Right cardiac atrium (tissue), 5 donors: Measurements from ENCODE around the gene ACTR2. TPM values are rescaled to one million over a fixed set of nuclear protein-coding genes. Genes with fewer than 3 reads are reported as not detected.
"Not testable (repeated sequence)": the region's sequence is repeated elsewhere in the genome, so short reads cannot be mapped to it uniquely, and the experiment has no call there.

ENCODE experiments used
- ATAC-seq, 2 donors: fragments of 200-7000 bp; cut with Tn5 transposase; one replicate each; pipeline versions ENCODE4 v1.8.0 to v1.9.1; 2020; ENCODE audit warnings: moderate library complexity in 2 of 2, mild to moderate bottlenecking in 1 of 2
- DNase-seq, 3 donors: peaks; one replicate each; pipeline ENCODE4 v3.0.0-alpha.2; 2020
- H3K27ac ChIP-seq: one replicate; pipeline ENCODE4 v1.5.1; 2013; ENCODE audit warnings: mild to moderate bottlenecking, low read length, control low read depth, moderate library complexity
- H3K27me3 ChIP-seq: one replicate; pipeline ENCODE4 v1.6.1; 2013; ENCODE audit not compliant: control insufficient read depth, insufficient read depth
- H3K4me1 ChIP-seq: one replicate; pipeline ENCODE4 v1.6.1; 2013; ENCODE audit warnings: low read length; ENCODE audit not compliant: control insufficient read depth, insufficient read depth
- H3K4me3 ChIP-seq: one replicate; pipeline ENCODE4 v1.5.1; 2013; ENCODE audit warnings: low read length, control low read depth
- H3K9me3 ChIP-seq: one replicate; pipeline ENCODE4 v1.6.1; 2013; ENCODE audit warnings: low read length; ENCODE audit not compliant: control insufficient read depth
- WGBS: extraction: QIAGEN DNeasy Blood & Tissue Kit; methylation state at CpG from one replicate; pipeline ENCODE4 v1.1.7; 2013; 5-methylcytosine and 5-hydroxymethylcytosine counted together
- intact Hi-C, 4 donors: fragments of 100-400 bp; cut with DNase I; formaldehyde crosslinking; loops; one replicate each; pipeline versions ENCODE4 v1.11.0 to v1.14.0; 2022 to 2023
- polyA plus RNA-seq: library from polyadenylated mRNA; stranded (reverse); fragments of 200-250 nt; gene quantifications from one replicate; pipeline ENCODE4 v1.2.3, GENCODE V29; 2013
- total RNA-seq, 4 donors: library from RNA; stranded (reverse); fragmentation: NEBNext Ultra II Directional; extraction: Animal tissue kit (Norgen Biotek cat#: 25700); gene quantifications; one replicate each; pipeline ENCODE4 v1.2.1, GENCODE V29; 2021
- donor health status: healthy with polysubstance abuse.
- donor health status: DM: no; HTN: yes; CAD: no.
- donor health status: DM: no; HTN: no; CAD: no.
- donor health status: DM: no; HTN: yes; CAD: no; lungs with severe emphysema.
- donor health status: DM: yes; HTN: yes; CAD: no.

Gene ACTR2
- total and polyA plus RNA-seq, 5 donors = 41.8 to 133 (median 112) TPM

- no peaks in the 10 kb centered on the region for H3K27me3 ChIP-seq
- H3K4me1 ChIP-seq = no peaks in the 10 kb centered on the region
- peak overlapping the region; percentile 96 for H3K27ac ChIP-seq
- intact Hi-C loops = no loop called here
- H3K9me3 ChIP-seq = no peaks in the 10 kb centered on the region
- H3K4me3 ChIP-seq = peak overlapping the region; percentile 95
- DNase-seq (peak in 1 of 3 donors; percentile 33), ATAC-seq (peak; percentile 53 to 58)
- WGBS = under 1% methylated on average over 16 of the region's 16 CpGs
Observed at GRCh38 chr2:65228263-65228750, 676 bp downstream of the ACTR2 start.

GRCh38 chr2:65231121-65231520 lies 3.5 kb downstream of the ACTR2 start:
- H3K4me3 ChIP-seq = no peak overlapping the region
- peaks cover 2% of the 10 kb centered on the region for H3K4me1 ChIP-seq
- H3K27ac ChIP-seq = no peak overlapping the region
- ATAC-seq (no peak), DNase-seq (no peak)
- 89% methylated on average over 1 of the region's 1 CpG for WGBS
- no peaks in the 10 kb centered on the region for H3K27me3 ChIP-seq
- H3K9me3 ChIP-seq = no peaks in the 10 kb centered on the region
- intact Hi-C loops = no loop called here

DNA sequence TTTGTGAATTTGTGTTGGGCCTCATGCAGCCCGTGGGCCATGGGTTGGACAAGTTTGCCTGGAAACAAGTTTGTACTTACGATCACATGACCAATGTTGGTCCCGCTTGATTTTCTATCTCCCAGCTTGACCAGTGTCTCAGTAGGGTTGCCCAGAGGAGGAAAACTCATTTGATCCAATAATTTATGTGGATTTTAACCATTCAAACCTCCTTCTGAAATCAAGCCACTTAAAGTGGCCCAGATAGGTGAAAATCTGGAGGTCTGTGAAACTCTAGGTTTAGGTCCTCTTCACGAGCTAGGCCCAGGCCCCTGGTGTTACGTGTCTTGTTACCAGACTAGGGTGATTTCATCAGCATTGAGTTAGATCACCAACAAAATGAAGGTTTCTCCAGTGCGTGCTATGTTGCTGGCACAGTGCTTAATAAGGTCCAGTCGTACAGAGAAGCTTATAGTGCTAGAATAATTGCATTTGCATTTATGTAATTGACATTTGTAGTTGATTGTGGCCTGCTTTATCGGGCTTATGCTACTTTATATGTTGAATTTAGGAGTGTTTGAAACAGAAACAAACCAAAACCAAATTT lies 4.4 kb downstream of the ACTR2 start:
- DNase-seq = no peak
- H3K9me3 ChIP-seq = no peaks in the 10 kb centered on the region
- H3K27ac ChIP-seq = no peak overlapping the region
- no peak overlapping the region for H3K4me3 ChIP-seq
- H3K27me3 ChIP-seq = no peaks in the 10 kb centered on the region
- H3K4me1 ChIP-seq = peaks cover 2% of the 10 kb centered on the region
- intact Hi-C loops = no loop called here
- ATAC-seq = no peak
- 79% methylated on average over 8 of the region's 8 CpGs for WGBS

DNA sequence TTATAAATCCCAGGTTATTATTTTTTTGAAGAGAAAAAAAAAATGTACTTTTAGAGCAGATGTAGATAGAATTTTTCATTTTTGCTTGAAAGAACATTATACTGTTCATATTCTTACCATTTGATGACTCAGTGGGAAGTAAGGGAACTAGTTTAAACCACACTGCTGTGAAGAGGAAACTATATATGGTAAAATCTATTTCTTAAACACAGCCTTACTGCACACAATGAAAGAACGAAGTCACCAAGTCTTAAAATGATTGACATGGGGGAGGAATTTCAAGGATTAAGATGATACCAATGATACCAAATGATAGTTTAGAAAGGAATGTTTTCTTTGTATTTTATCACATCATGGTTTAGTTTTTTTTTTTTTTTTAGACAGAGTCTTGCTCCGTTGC lies 5.0 kb downstream of the ACTR2 start:
- intact Hi-C loops = no loop called here
- no peak for DNase-seq
- 76% methylated on average over 2 of the region's 2 CpGs for WGBS
- H3K9me3 ChIP-seq = no peaks in the 10 kb centered on the region
- H3K27ac ChIP-seq = no peak overlapping the region
- peaks cover 2% of the 10 kb centered on the region for H3K4me1 ChIP-seq
- no peaks in the 10 kb centered on the region for H3K27me3 ChIP-seq
- H3K4me3 ChIP-seq = no peak overlapping the region
- no peak for ATAC-seq

DNA sequence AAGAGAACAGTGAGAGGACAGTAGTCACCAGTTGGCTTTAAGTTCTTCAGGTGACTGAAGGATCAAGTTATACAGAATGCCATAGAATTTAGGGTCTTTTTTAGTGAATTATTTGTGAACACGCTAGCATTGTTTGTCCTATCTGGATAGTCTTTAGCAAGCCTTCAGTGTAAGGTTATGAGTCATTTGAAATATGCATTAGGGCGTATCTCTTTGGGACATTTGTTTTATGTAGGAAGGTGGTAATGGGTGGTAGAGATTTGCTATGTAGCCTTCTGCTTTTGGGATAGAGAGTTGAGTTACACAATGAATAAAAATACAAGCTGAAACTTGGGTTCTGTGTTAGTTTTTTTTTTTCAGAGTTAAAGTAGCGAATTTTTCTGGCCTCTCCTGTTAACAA lies 13.0 kb downstream of the ACTR2 start:
- no peak overlapping the region for H3K4me3 ChIP-seq
- intact Hi-C loops = no loop called here
- H3K27me3 ChIP-seq = no peaks in the 10 kb centered on the region
- ATAC-seq (no peak), DNase-seq (no peak)
- 89% methylated on average over 3 of the region's 3 CpGs for WGBS
- H3K4me1 ChIP-seq = peaks cover 1% of the 10 kb centered on the region
- H3K27ac ChIP-seq = no peak overlapping the region
- H3K9me3 ChIP-seq = no peaks in the 10 kb centered on the region

- H3K9me3 ChIP-seq, H3K4me1 ChIP-seq, DNase-seq, H3K27ac ChIP-seq, intact Hi-C loops, H3K4me3 ChIP-seq, H3K27me3 ChIP-seq, ATAC-seq: not testable (repeated sequence)
- 79% methylated on average over 2 of the region's 2 CpGs for WGBS
Observed at GRCh38 chr2:65244452-65244851, 16.8 kb downstream of the ACTR2 start.

DNA sequence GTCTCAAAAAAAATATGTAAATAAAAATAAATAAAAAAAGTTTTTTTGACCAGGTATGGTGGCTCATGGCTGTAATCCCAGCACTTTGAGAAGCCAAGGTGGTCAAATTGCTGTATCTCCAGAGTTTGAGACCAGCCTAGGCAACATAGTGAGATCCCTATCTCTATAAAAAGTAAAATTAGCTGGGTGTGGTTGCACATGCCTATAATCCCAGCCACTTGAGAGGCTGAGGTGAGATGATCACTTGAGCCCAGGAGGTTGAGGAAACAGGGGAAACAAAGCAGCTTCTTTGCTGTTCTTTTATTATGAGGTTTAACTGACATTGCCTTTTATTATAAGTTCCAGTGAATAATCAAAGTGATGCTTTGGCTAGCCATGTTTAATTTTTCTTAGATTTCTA lies 25.0 kb downstream of the ACTR2 start:
- H3K4me3 ChIP-seq = no peak overlapping the region
- intact Hi-C loops = no loop called here
- no peaks in the 10 kb centered on the region for H3K9me3 ChIP-seq
- DNase-seq (no peak), ATAC-seq (no peak)
- H3K4me1 ChIP-seq = no peaks in the 10 kb centered on the region
- H3K27ac ChIP-seq = no peak overlapping the region
- H3K27me3 ChIP-seq = no peaks in the 10 kb centered on the region

GRCh38 chr2:65255356-65255755 lies 27.7 kb downstream of the ACTR2 start:
- H3K4me3 ChIP-seq = no peak overlapping the region
- ATAC-seq (no peak), DNase-seq (no peak)
- intact Hi-C loops = no loop called here
- H3K27me3 ChIP-seq = no peaks in the 10 kb centered on the region
- no peak overlapping the region for H3K27ac ChIP-seq
- no peaks in the 10 kb centered on the region for H3K9me3 ChIP-seq
- H3K4me1 ChIP-seq = no peaks in the 10 kb centered on the region
- 90% methylated on average over 6 of the region's 6 CpGs for WGBS

DNA sequence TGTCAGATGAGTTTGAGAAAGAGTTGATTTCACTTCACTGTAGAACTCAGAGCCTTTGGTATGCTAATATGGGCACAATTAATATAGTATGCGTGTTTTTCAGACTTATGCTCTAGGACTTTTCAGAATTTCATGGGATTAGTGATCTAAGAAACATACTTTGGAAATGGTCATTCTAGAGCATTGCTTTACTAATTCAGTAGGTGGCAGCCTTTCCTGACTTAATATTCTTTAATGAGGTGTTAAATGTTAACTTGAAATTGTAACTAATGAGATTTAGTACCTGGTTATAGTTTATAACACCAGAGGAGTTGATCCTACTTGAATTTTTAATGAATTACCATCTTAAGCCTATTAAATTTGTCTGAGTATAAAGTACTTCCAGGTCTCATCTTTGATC lies 28.4 kb downstream of the ACTR2 start:
- H3K4me1 ChIP-seq = no peaks in the 10 kb centered on the region
- no peaks in the 10 kb centered on the region for H3K9me3 ChIP-seq
- no peak overlapping the region for H3K4me3 ChIP-seq
- ATAC-seq (no peak), DNase-seq (no peak)
- H3K27ac ChIP-seq = no peak overlapping the region
- intact Hi-C loops = no loop called here
- no peaks in the 10 kb centered on the region for H3K27me3 ChIP-seq
- WGBS = 93% methylated on average over 1 of the region's 1 CpG

DNA sequence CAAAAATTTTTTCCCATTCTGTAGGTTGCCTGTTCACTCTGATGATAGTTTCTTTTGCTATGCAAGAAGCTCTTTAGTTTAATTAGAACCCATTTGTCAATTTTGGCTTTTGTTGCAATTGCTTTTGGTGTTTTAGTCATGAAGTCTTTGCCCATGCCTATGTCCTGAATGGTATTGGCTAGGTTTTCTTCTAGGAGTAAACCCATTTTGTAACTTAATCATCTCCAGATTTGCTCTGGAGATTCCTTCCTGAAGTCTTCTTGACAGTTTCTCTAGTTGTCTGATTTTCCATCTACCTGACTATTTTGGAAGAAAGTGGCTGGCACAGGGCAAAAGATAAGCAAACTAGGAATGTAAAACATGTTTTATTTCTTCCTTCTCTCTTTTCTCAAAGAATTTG lies 30.2 kb downstream of the ACTR2 start:
- DNase-seq, H3K9me3 ChIP-seq, H3K27me3 ChIP-seq, H3K4me3 ChIP-seq, H3K27ac ChIP-seq, ATAC-seq, H3K4me1 ChIP-seq, intact Hi-C loops: not testable (repeated sequence)

- Histone ChIP-seq H3K27me3 (no peaks in the 10 kb centered on the region), H3K4me1 (no peaks in the 10 kb centered on the region), H3K4me3 (no peak overlapping the region), H3K9me3 (no peaks in the 10 kb centered on the region), H3K27ac (no peak overlapping the region)
- no peak for ATAC-seq
- WGBS = 76% methylated on average over 3 of the region's 3 CpGs
- DNase-seq = no peak
- intact Hi-C loops = loop anchor here in 2 of 4 donors (5.0 kb wide), 2 partner anchors 291 to 311 kb away; no protein-coding TSS in a partner anchor
Observed at GRCh38 chr2:65261676-65262075, 34.0 kb downstream of the ACTR2 start.

GRCh38 chr2:65263262-65263661 lies 35.6 kb downstream of the ACTR2 start:
- no peak overlapping the region for H3K4me3 ChIP-seq
- WGBS = 95% methylated on average over 1 of the region's 1 CpG
- no peaks in the 10 kb centered on the region for H3K4me1 ChIP-seq
- H3K27ac ChIP-seq = no peak overlapping the region
- no peaks in the 10 kb centered on the region for H3K27me3 ChIP-seq
- DNase-seq = no peak
- ATAC-seq = no peak
- intact Hi-C loops = loop anchor here in 2 of 4 donors (5.0 kb wide), 2 partner anchors 289 to 309 kb away; no protein-coding TSS in a partner anchor
- H3K9me3 ChIP-seq = no peaks in the 10 kb centered on the region
